ENCODE data around the gene DNER.
"Not testable (repeated sequence)": the region's sequence is repeated elsewhere in the genome, so short reads cannot be mapped to it uniquely, and the experiment has no call there.

Gene DNER

GRCh38 chr2:229733611-229734245, 19.4 kb upstream of the DNER start:
- Histone ChIP-seq H3K36me3 (ENCODE audit: control insufficient read depth, insufficient read depth, low read length) (peaks cover 3% of the 10 kb centered on the region), H3K9ac (ENCODE audit: low read depth, low read length) (no peak overlapping the region), H3K27me3 (ENCODE audit: control insufficient read depth, insufficient read depth, low read length) (no peaks in the 10 kb centered on the region), H3K9me3 (ENCODE audit: control insufficient read depth, insufficient read depth, low read length) (peaks cover 11% of the 10 kb centered on the region), H3K4me1 (ENCODE audit: control insufficient read depth, insufficient read depth, low read length) (peaks cover 11% of the 10 kb centered on the region), H3K4me3 (ENCODE audit: low read depth, low read length) (no peak overlapping the region)

GRCh38 chr2:229732897-229733296, 18.5 kb upstream of the DNER start:
- H3K4me3 ChIP-seq (ENCODE audit: low read depth, low read length) = no peak overlapping the region
- H3K36me3 ChIP-seq (ENCODE audit: control insufficient read depth, insufficient read depth, low read length) = peaks cover 3% of the 10 kb centered on the region
- H3K9ac ChIP-seq (ENCODE audit: low read depth, low read length) = no peak overlapping the region
- H3K27me3 ChIP-seq (ENCODE audit: control insufficient read depth, insufficient read depth, low read length) = no peaks in the 10 kb centered on the region
- H3K4me1 ChIP-seq (ENCODE audit: control insufficient read depth, insufficient read depth, low read length) = peaks cover 11% of the 10 kb centered on the region
- peaks cover 5% of the 10 kb centered on the region for H3K9me3 ChIP-seq (ENCODE audit: control insufficient read depth, insufficient read depth, low read length)

GRCh38 chr2:229731916-229732315, 17.6 kb upstream of the DNER start:
- Histone ChIP-seq H3K27me3 (ENCODE audit: control insufficient read depth, insufficient read depth, low read length) (no peaks in the 10 kb centered on the region), H3K36me3 (ENCODE audit: control insufficient read depth, insufficient read depth, low read length) (peaks cover 3% of the 10 kb centered on the region), H3K9me3 (ENCODE audit: control insufficient read depth, insufficient read depth, low read length) (peaks cover 3% of the 10 kb centered on the region), H3K4me1 (ENCODE audit: control insufficient read depth, insufficient read depth, low read length) (peaks cover 11% of the 10 kb centered on the region), H3K4me3 (ENCODE audit: low read depth, low read length) (no peak overlapping the region), H3K9ac (ENCODE audit: low read depth, low read length) (no peak overlapping the region)

GRCh38 chr2:229731363-229731762, 17.0 kb upstream of the DNER start:
- Histone ChIP-seq H3K9me3 (ENCODE audit: control insufficient read depth, insufficient read depth, low read length) (peaks cover 3% of the 10 kb centered on the region), H3K27me3 (ENCODE audit: control insufficient read depth, insufficient read depth, low read length) (no peaks in the 10 kb centered on the region), H3K36me3 (ENCODE audit: control insufficient read depth, insufficient read depth, low read length) (peaks cover 3% of the 10 kb centered on the region), H3K4me1 (ENCODE audit: control insufficient read depth, insufficient read depth, low read length) (peaks cover 11% of the 10 kb centered on the region), H3K9ac (ENCODE audit: low read depth, low read length) (no peak overlapping the region), H3K4me3 (ENCODE audit: low read depth, low read length) (no peak overlapping the region)

- Histone ChIP-seq H3K4me1 (ENCODE audit: control insufficient read depth, insufficient read depth, low read length) (no peaks in the 10 kb centered on the region), H3K9me3 (ENCODE audit: control insufficient read depth, insufficient read depth, low read length) (no peaks in the 10 kb centered on the region), H3K4me3 (ENCODE audit: low read depth, low read length) (no peak overlapping the region), H3K9ac (ENCODE audit: low read depth, low read length) (no peak overlapping the region), H3K36me3 (ENCODE audit: control insufficient read depth, insufficient read depth, low read length) (no peaks in the 10 kb centered on the region), H3K27me3 (ENCODE audit: control insufficient read depth, insufficient read depth, low read length) (no peaks in the 10 kb centered on the region)
Observed at GRCh38 chr2:229728370-229728769, 14.0 kb upstream of the DNER start.

GRCh38 chr2:229726643-229727042, 12.3 kb upstream of the DNER start:
- Histone ChIP-seq H3K36me3 (ENCODE audit: control insufficient read depth, insufficient read depth, low read length) (no peaks in the 10 kb centered on the region), H3K4me1 (ENCODE audit: control insufficient read depth, insufficient read depth, low read length) (no peaks in the 10 kb centered on the region), H3K27me3 (ENCODE audit: control insufficient read depth, insufficient read depth, low read length) (no peaks in the 10 kb centered on the region), H3K4me3 (ENCODE audit: low read depth, low read length) (no peak overlapping the region), H3K9ac (ENCODE audit: low read depth, low read length) (no peak overlapping the region), H3K9me3 (ENCODE audit: control insufficient read depth, insufficient read depth, low read length) (no peaks in the 10 kb centered on the region)

GRCh38 chr2:229725716-229726574, 11.6 kb upstream of the DNER start:
- Histone ChIP-seq H3K9ac (ENCODE audit: low read depth, low read length) (no peak overlapping the region), H3K36me3 (ENCODE audit: control insufficient read depth, insufficient read depth, low read length) (no peaks in the 10 kb centered on the region), H3K27me3 (ENCODE audit: control insufficient read depth, insufficient read depth, low read length) (no peaks in the 10 kb centered on the region), H3K9me3 (ENCODE audit: control insufficient read depth, insufficient read depth, low read length) (no peaks in the 10 kb centered on the region), H3K4me1 (ENCODE audit: control insufficient read depth, insufficient read depth, low read length) (no peaks in the 10 kb centered on the region), H3K4me3 (ENCODE audit: low read depth, low read length) (no peak overlapping the region)

GRCh38 chr2:229723192-229723591, 8.8 kb upstream of the DNER start:
- not testable (repeated sequence) for H3K36me3 ChIP-seq (ENCODE audit: control insufficient read depth, insufficient read depth, low read length); H3K4me3 ChIP-seq (ENCODE audit: low read depth, low read length); H3K9me3 ChIP-seq (ENCODE audit: control insufficient read depth, insufficient read depth, low read length); H3K9ac ChIP-seq (ENCODE audit: low read depth, low read length); H3K27me3 ChIP-seq (ENCODE audit: control insufficient read depth, insufficient read depth, low read length); H3K4me1 ChIP-seq (ENCODE audit: control insufficient read depth, insufficient read depth, low read length)

GRCh38 chr2:229719926-229720647, 5.7 kb upstream of the DNER start:
- Histone ChIP-seq H3K27me3 (ENCODE audit: control insufficient read depth, insufficient read depth, low read length) (peaks cover 16% of the 10 kb centered on the region), H3K9ac (ENCODE audit: low read depth, low read length) (no peak overlapping the region), H3K4me1 (ENCODE audit: control insufficient read depth, insufficient read depth, low read length) (peaks cover 4% of the 10 kb centered on the region), H3K9me3 (ENCODE audit: control insufficient read depth, insufficient read depth, low read length) (no peaks in the 10 kb centered on the region), H3K36me3 (ENCODE audit: control insufficient read depth, insufficient read depth, low read length) (no peaks in the 10 kb centered on the region), H3K4me3 (ENCODE audit: low read depth, low read length) (no peak overlapping the region)

- Histone ChIP-seq H3K9ac (ENCODE audit: low read depth, low read length) (no peak overlapping the region), H3K4me1 (ENCODE audit: control insufficient read depth, insufficient read depth, low read length) (peaks cover 4% of the 10 kb centered on the region), H3K4me3 (ENCODE audit: low read depth, low read length) (no peak overlapping the region), H3K9me3 (ENCODE audit: control insufficient read depth, insufficient read depth, low read length) (no peaks in the 10 kb centered on the region), H3K27me3 (ENCODE audit: control insufficient read depth, insufficient read depth, low read length) (peaks cover 23% of the 10 kb centered on the region), H3K36me3 (ENCODE audit: control insufficient read depth, insufficient read depth, low read length) (no peaks in the 10 kb centered on the region)
Observed at GRCh38 chr2:229718057-229718456, 3.7 kb upstream of the DNER start.

- no peaks in the 10 kb centered on the region for H3K36me3 ChIP-seq (ENCODE audit: control insufficient read depth, insufficient read depth, low read length)
- H3K27me3 ChIP-seq (ENCODE audit: control insufficient read depth, insufficient read depth, low read length) = peaks cover 44% of the 10 kb centered on the region
- no peak overlapping the region for H3K4me3 ChIP-seq (ENCODE audit: low read depth, low read length)
- peaks cover 4% of the 10 kb centered on the region for H3K4me1 ChIP-seq (ENCODE audit: control insufficient read depth, insufficient read depth, low read length)
- no peaks in the 10 kb centered on the region for H3K9me3 ChIP-seq (ENCODE audit: control insufficient read depth, insufficient read depth, low read length)
- H3K9ac ChIP-seq (ENCODE audit: low read depth, low read length) = no peak overlapping the region
Observed at GRCh38 chr2:229715895-229716507, 1.6 kb upstream of the DNER start.

All from iPS-15b (cell line).